SU-DHL-6 (cell line): ENCODE measurements around the gene BDNF.

Experiments used
- H2AFZ ChIP-seq: fragments of 200-600 bp; sonication (generic); 2 replicates; pipeline ENCODE4 v1.6.1; 2014; ENCODE audit warnings: low read depth, mild to moderate bottlenecking, moderate library complexity, mixed read lengths, antibody characterized with exemption, low read length; ENCODE audit not compliant: severe bottlenecking
- H3F3A ChIP-seq: fragments of 200-600 bp; shearing (Covaris generic); 2 replicates; pipeline ENCODE4 v1.6.0; 2016; ENCODE audit warnings: antibody characterized with exemption, mild to moderate bottlenecking; ENCODE audit not compliant: insufficient read depth
- H3K27ac ChIP-seq: fragments of 200-600 bp; sonication (generic); 2 replicates; pipeline ENCODE4 v1.5.1; 2016; ENCODE audit warnings: low read depth, mild to moderate bottlenecking, low read length, moderate library complexity, mixed read lengths
- H3K27me3 ChIP-seq: fragments of 200-600 bp; sonication (generic), shearing (Covaris generic); 2 replicates; pipeline ENCODE4 v1.6.0; 2014; ENCODE audit warnings: mild to moderate bottlenecking, low read length
- H3K36me3 ChIP-seq: fragments of 200-600 bp; sonication (generic); 2 replicates; pipeline ENCODE4 v1.6.1; 2014; ENCODE audit warnings: mild to moderate bottlenecking, low read length, mixed read lengths
- H3K4me2 ChIP-seq: fragments of 300-600, 200-600 bp; shearing (Covaris generic), sonication (generic); 2 replicates; pipeline ENCODE4 v1.6.0; 2014; ENCODE audit warnings: low read length, low read depth, mild to moderate bottlenecking; ENCODE audit not compliant: poor library complexity, severe bottlenecking
- H3K4me3 ChIP-seq: fragments of 200-600 bp; sonication (generic); 2 replicates; pipeline ENCODE4 v1.5.1; 2014; ENCODE audit warnings: antibody characterized with exemption, low read length, mild to moderate bottlenecking, mixed read lengths; ENCODE audit not compliant: insufficient read depth, poor library complexity, severe bottlenecking
- H3K79me2 ChIP-seq: fragments of 200-600 bp; sonication (generic); 2 replicates; pipeline ENCODE4 v1.6.1; 2014; ENCODE audit warnings: mild to moderate bottlenecking, low read length, moderate library complexity; ENCODE audit not compliant: insufficient read depth
- H3K9ac ChIP-seq: fragments of 200-600 bp; sonication (generic); 2 replicates; pipeline ENCODE4 v1.7.0; 2014; ENCODE audit warnings: mild to moderate bottlenecking, low read length
- H3K9me2 ChIP-seq: fragments of 200-600 bp; sonication (generic); replicated peaks from 2 replicates; pipeline ENCODE4 v1.6.1; 2014; ENCODE audit warnings: low read length; ENCODE audit not compliant: insufficient read depth
- H3K9me3 ChIP-seq: fragments of 200-600 bp; sonication (generic); 2 replicates; pipeline ENCODE4 v1.6.1; 2014; ENCODE audit warnings: low read length, mixed read lengths; ENCODE audit not compliant: insufficient read depth
- H4K20me1 ChIP-seq: fragments of 200-600 bp; sonication (generic); 2 replicates; pipeline ENCODE4 v1.6.1; 2014; ENCODE audit warnings: low read depth, mild to moderate bottlenecking, antibody characterized with exemption, low read length, moderate library complexity, mixed read lengths
- EZH2phosphoT487 ChIP-seq: fragments of 200-600 bp; sonication (generic), shearing (Covaris generic); conservative IDR thresholded peaks from 2 replicates; pipeline ENCODE4 v1.6.1; 2018; ENCODE audit warnings: mild to moderate bottlenecking, antibody characterized with exemption, low read length, moderate library complexity, mixed read lengths
- TF ChIP-seq, protein P1 (sequence below): fragments of 200-600 bp; sonication (generic); IDR thresholded peaks from one replicate; pipeline ENCODE4 v1.5.1; 2017; ENCODE audit warnings: antibody characterized with exemption, mild to moderate bottlenecking, low read length, moderate library complexity; ENCODE audit not compliant: insufficient read depth, poor library complexity, severe bottlenecking

The BDNF gene

DNA sequence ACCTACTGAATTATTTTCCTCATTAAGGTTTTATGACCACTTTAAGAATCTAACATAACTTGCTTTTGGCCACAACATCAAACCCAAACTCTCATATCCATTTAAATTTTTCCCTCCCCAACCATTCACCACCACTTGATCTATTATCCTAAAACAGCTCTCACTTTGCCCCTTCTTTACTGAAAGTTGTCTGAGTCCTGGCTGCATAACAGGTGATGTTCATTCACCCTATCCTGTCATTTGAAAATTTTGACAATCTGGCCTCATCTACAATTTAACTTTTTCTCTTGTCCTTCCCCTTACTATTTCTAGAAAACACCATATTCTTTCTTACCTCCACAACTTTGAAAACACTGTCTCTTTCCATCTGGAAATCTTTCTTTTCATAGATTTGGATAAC lies 89.3 kb downstream of the BDNF start:
- Histone ChIP-seq H3K9ac (no peak overlapping the region), H3K27me3 (no peaks in the 10 kb centered on the region), H3K4me2 (no peak overlapping the region), H3K9me3 (no peaks in the 10 kb centered on the region), H2AFZ (no peak overlapping the region), H3K4me3 (no peak overlapping the region), H3K79me2 (no peaks in the 10 kb centered on the region), H3F3A (no peaks in the 10 kb centered on the region), H4K20me1 (no peaks in the 10 kb centered on the region), H3K9me2 (no peaks in the 10 kb centered on the region), H3K36me3 (no peaks in the 10 kb centered on the region), H3K27ac (no peak overlapping the region)
- TF ChIP-seq, protein P1, sequence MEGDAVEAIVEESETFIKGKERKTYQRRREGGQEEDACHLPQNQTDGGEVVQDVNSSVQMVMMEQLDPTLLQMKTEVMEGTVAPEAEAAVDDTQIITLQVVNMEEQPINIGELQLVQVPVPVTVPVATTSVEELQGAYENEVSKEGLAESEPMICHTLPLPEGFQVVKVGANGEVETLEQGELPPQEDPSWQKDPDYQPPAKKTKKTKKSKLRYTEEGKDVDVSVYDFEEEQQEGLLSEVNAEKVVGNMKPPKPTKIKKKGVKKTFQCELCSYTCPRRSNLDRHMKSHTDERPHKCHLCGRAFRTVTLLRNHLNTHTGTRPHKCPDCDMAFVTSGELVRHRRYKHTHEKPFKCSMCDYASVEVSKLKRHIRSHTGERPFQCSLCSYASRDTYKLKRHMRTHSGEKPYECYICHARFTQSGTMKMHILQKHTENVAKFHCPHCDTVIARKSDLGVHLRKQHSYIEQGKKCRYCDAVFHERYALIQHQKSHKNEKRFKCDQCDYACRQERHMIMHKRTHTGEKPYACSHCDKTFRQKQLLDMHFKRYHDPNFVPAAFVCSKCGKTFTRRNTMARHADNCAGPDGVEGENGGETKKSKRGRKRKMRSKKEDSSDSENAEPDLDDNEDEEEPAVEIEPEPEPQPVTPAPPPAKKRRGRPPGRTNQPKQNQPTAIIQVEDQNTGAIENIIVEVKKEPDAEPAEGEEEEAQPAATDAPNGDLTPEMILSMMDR = no peak
- TF ChIP-seq EZH2phosphoT487 = no peak

- Histone ChIP-seq H3K9ac (no peak overlapping the region), H3K4me3 (no peak overlapping the region), H3K27me3 (no peaks in the 10 kb centered on the region), H3F3A (no peaks in the 10 kb centered on the region), H3K9me3 (no peaks in the 10 kb centered on the region), H3K9me2 (no peaks in the 10 kb centered on the region), H4K20me1 (no peaks in the 10 kb centered on the region), H3K36me3 (no peaks in the 10 kb centered on the region), H2AFZ (no peak overlapping the region), H3K27ac (no peak overlapping the region), H3K79me2 (no peaks in the 10 kb centered on the region), H3K4me2 (no peak overlapping the region)
- TF ChIP-seq EZH2phosphoT487 = no peak
- TF ChIP-seq, protein P1 = no peak
Observed at GRCh38 chr11:27610280-27610679, 90.0 kb downstream of the BDNF start.

DNA sequence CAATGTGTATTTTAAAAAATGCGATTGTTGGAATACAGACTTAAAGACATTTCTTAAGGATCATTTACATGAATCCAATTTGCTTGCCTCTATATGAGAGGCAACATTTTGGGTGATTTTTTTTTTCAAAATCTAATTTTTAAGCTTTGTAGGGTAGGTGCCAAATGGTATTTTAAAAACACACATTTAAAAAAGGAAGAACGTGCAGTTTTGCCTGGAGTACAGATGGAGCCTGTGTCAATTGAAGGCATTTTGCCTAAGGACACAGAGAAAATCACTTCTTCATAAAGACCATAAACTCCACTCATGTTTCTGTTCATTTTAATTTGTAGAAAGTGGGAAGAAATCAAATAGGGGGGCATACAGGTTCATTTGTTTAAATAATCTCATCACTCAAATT lies 91.3 kb downstream of the BDNF start:
- H3K79me2 ChIP-seq = no peaks in the 10 kb centered on the region
- no peaks in the 10 kb centered on the region for H3K9me2 ChIP-seq
- H3K9ac ChIP-seq = no peak overlapping the region
- H3K36me3 ChIP-seq = no peaks in the 10 kb centered on the region
- no peak overlapping the region for H3K4me2 ChIP-seq
- H2AFZ ChIP-seq = no peak overlapping the region
- H3F3A ChIP-seq = no peaks in the 10 kb centered on the region
- H3K27me3 ChIP-seq = no peaks in the 10 kb centered on the region
- H3K4me3 ChIP-seq = no peak overlapping the region
- no peaks in the 10 kb centered on the region for H3K9me3 ChIP-seq
- H4K20me1 ChIP-seq = no peaks in the 10 kb centered on the region
- TF ChIP-seq, protein P1 = no peak
- no peak for TF ChIP-seq EZH2phosphoT487
- H3K27ac ChIP-seq = no peak overlapping the region

DNA sequence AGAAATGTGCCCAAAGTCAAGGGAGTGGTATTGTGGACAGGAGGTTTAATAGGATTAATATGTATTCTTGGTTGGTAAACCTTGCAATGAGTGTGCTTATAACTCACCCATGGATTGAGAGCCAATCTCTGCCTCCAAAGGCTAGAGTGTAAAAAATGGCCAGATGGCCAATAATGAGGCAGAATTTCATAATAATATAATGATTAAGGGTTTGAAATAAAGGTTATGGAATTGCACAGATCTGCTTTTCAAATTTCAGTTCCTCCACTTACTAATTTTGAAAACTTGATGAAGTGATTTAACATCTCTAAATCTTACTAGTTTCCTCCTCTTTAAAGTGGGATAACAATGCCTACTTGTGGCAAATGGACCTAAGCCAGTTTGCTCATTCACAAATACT lies 94.8 kb downstream of the BDNF start:
- H3K27me3 ChIP-seq = no peaks in the 10 kb centered on the region
- H3K9ac ChIP-seq = no peak overlapping the region
- H3K79me2 ChIP-seq = no peaks in the 10 kb centered on the region
- H2AFZ ChIP-seq = no peak overlapping the region
- no peak for TF ChIP-seq EZH2phosphoT487
- TF ChIP-seq, protein P1 = no peak
- H3K36me3 ChIP-seq = no peaks in the 10 kb centered on the region
- peaks cover 5% of the 10 kb centered on the region for H3F3A ChIP-seq
- no peaks in the 10 kb centered on the region for H4K20me1 ChIP-seq
- H3K27ac ChIP-seq = no peak overlapping the region
- H3K9me3 ChIP-seq = no peaks in the 10 kb centered on the region
- H3K4me3 ChIP-seq = no peak overlapping the region
- H3K9me2 ChIP-seq = no peaks in the 10 kb centered on the region
- H3K4me2 ChIP-seq = no peak overlapping the region
